Measurements from ENCODE around the gene RINT1.
"Not testable (repeated sequence)": the region's sequence is repeated elsewhere in the genome, so short reads cannot be mapped to it uniquely, and the experiment has no call there.

Gene RINT1

GRCh38 chr7:105532709-105533460, 884 bp downstream of the RINT1 start:
- DNase-seq (ENCODE audit: low read depth) = no peak

GRCh38 chr7:105538339-105538738, 6.3 kb downstream of the RINT1 start:
- DNase-seq (ENCODE audit: low read depth) = no peak

DNA sequence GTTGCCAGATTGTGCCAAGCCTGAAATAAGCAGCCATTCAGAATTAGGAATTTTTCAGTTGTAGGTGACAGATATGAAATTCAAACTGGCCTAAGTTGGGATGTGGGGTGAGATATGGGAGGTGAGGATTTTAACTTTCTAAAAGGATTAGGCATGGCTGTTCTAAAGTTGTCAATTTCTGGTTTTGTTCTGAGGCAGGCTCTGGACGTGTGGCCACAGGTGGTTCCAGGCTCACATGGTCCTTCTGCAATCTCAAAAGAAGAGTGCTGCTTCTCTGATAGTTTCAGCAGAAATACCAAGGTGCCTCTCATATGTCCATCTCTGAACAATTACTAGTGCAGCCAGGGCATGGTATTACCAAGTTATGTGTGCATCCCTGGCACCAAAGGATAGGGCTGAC, 27.9 kb downstream of the RINT1 start:
- DNase-seq (ENCODE audit: low read depth) = no peak

DNA sequence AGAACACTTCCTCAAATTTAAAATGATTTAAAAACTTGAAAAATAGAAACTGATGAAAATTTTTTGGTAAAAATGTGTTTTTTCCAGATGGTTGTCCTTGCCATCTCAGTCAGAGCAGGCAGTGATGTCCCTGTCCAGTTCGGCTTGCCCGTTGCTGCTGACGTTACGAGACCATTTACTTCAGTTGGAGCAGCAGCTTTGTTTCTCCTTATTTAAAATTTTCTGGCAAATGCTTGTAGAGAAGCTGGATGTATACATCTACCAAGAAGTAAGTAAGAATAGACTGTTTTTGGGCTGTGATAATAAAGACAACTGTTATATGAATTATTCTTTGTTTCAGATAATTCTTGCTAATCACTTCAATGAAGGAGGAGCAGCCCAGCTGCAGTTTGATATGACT, 33.2 kb downstream of the RINT1 start:
- DNase-seq (ENCODE audit: low read depth) = no peak

DNA sequence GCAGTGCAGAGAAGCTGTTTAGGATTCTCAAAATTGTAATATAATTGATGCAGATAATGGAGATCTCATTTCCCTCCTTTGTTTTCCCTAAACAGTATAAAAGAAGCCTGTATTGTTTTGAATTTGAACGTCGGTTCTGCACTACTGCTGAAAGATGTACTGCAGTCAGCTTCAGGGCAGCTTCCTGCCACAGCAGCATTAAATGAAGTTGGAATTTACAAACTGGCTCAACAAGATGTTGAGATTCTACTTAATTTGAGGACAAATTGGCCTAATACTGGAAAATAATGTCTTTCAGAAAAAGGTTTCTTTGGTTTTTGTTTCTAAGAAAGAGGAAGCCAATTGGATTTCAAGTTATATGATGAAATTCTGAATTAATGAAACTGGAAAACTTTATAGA, 35.0 kb downstream of the RINT1 start:
- no peak for DNase-seq (ENCODE audit: low read depth)

DNA sequence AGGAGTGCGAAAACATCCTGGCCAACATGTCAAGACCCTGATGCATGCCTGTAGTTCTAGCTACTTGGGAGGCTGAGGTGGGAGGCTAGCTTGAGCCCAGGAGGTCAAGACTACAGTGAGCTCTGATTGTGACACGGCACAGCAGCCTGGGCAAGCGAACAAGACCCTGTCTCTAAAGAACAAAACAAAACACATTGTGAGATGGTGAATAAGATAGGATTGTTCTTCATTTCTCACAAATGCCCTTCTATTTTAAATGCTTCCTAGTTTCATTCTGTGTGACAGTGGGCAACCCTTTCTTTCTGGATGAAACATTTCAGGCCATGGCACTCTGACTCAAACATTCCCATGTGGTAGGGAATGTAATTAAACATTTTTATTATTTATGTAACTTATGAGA, 35.8 kb downstream of the RINT1 start:
- DNase-seq (ENCODE audit: low read depth) = no peak

- DNase-seq (ENCODE audit: low read depth) = no peak
Observed at GRCh38 chr7:105571891-105572290, 39.9 kb downstream of the RINT1 start.

- no peak for DNase-seq (ENCODE audit: low read depth)
Observed at GRCh38 chr7:105577251-105577650, 45.2 kb downstream of the RINT1 start.

DNA sequence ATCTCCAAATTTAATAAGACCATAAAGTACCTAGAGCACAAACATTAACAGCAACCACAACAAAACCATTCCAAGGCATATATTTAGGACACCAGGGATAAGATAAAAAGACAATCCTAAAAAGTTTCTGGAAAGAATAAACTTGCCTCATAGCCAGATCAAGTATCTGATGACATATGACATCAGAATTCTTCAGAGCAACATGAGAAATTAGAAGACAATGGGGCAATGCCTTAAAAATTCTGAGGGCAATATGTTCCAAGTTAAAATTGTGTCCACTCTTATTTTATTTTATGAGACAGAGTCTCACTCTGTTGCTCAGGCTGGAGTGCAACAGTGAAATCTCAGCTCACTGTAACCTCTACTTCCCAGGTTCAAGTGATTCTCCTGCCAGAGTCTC, 46.5 kb downstream of the RINT1 start:
- DNase-seq (ENCODE audit: low read depth) = no peak

GRCh38 chr7:105580022-105580740, 48.2 kb downstream of the RINT1 start:
- DNase-seq (ENCODE audit: low read depth) = no peak

- no peak for DNase-seq (ENCODE audit: low read depth)
Observed at GRCh38 chr7:105581066-105581811, 49.2 kb downstream of the RINT1 start, which contains the start of gene EFCAB10. Gene EFCAB10 (minus strand): TSS chr7:105581493. CDS start chr7:105581463, 30 bp downstream.

- no peak for DNase-seq (ENCODE audit: low read depth)
Observed at GRCh38 chr7:105583061-105583460, 51.1 kb downstream of the RINT1 start.

DNA sequence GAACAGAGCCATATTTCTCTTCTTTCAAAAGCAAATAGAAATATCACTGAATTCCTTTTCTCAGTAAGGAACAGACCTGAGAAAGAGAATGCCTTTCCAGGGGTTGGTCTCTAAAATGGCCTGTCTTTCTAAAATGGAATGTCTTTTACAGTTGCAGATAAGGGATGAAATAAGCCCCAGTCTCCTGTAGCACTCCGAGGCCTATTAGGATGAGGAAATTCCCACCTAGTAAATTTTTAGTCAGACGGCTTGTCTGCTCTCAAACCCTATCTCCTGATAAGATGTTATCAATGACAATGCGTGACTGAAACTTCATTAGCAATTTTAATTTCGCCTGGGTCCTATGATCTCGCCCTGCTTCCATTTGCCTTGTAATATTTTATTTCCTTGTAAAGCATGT, 52.2 kb downstream of the RINT1 start:
- no peak for DNase-seq (ENCODE audit: low read depth)

DNA sequence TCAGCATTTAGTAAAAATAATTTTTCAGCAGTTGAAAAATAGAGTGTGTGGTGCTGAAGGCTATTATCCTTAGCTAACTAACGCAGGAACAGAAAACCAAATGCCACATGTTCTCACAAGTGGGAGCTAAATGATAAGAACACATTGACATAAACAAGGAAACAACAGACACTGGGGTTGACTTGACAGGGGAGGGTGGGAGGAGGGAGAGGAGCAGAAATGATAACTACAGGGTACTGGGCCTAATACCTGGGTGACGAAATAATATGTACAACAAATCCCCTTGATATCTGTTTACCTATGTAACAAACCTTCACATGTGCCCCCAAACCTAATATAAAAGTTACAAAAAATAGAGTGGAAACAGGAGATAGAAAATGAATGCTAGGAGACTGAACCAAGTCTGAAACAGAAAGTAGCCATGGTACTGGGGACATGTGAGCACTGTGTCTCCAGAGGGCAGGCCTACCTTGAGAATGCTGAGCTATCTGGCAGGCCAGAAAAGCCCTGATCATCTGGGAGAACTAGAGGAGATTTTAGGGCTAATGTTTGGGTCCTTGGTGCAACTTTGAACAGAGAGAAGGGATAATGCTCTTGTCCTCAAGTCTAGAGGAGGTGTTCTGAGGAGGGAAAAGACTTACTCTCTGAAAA, 54.0 kb downstream of the RINT1 start:
- DNase-seq (ENCODE audit: low read depth) = no peak

- no peak for DNase-seq (ENCODE audit: low read depth)
Observed at GRCh38 chr7:105587909-105588635, 56.1 kb downstream of the RINT1 start.

GRCh38 chr7:105589356-105590077, 57.5 kb downstream of the RINT1 start:
- peak; percentile 32 for DNase-seq (ENCODE audit: low read depth)

DNA sequence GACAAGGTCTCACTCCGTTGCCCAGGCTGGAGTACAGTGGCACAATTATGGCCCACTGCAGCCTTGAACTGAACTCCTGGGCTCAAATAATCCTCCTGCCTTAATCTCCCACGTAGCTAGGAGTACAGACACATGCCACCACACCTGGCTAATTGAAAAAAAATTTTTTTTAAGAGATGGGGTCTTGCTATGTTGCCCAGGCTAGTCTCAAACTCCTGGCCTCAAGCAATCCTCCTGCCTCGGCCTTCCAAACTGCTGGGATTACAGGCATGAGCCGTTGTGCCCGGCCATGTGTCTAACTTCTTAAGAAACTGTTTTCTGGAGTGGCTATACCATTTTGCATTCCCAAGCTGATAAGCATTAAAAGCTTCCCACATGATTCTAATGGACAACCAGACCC, 58.8 kb downstream of the RINT1 start:
- DNase-seq (ENCODE audit: low read depth) = no peak

GRCh38 chr7:105591522-105591921, 59.5 kb downstream of the RINT1 start:
- DNase-seq (ENCODE audit: low read depth) = no peak

DNA sequence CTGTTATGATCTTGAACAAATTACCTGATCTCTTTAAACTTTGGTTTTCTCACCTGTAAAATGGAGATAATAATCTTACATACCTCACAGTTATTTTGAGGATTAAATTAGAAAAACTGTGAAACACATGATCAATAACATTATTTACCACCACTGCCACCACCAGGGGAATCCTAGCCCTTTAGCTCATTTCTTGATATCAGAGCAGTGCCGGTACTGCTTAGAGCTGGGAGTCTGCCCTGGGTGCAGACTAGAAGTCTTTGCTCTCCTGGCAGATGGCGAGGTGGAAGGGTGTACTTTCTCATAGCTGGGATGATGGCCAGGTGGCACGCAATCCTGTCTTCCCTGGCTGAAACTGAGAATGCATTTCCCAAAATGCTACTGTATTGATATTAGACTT, 62.0 kb downstream of the RINT1 start:
- no peak for DNase-seq (ENCODE audit: low read depth)

- no peak for DNase-seq (ENCODE audit: low read depth)
Observed at GRCh38 chr7:105596866-105597265, 64.9 kb downstream of the RINT1 start.

DNA sequence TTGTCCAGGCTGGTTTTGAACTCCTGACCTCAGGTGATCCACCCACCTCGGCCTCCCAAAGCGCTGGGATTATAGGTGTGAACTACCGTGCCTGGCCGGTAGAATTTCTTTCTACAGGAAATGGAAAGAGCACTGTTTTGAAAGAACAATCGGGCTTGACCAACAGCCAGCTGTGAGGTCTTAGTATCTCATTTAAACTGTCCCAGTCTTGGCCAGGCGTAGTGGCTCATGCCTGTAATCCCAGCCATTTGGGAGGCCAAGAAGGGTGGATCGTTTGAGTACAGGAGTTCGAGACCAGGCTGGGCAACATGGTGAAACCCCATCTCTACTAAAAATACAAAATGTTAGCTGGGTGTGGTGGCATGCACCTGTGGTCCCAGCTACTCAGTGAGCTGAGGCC, 67.1 kb downstream of the RINT1 start:
- DNase-seq (ENCODE audit: low read depth) = not testable (repeated sequence)
